HepG2 (cell line): ENCODE data around the gene RPL36AL. TPM values are rescaled to one million over a fixed set of nuclear protein-coding genes. Genes with fewer than 3 reads are reported as not detected.

Source experiments
- CENPX ChIP-seq: sonication (generic); formaldehyde crosslinking; IDR thresholded peaks from 2 replicates; pipeline ENCODE4 v1.9.0; 2021; ENCODE audit warnings: mild to moderate bottlenecking, missing genetic modification reagents, moderate library complexity
- E2F1 ChIP-seq: sonication (generic); formaldehyde crosslinking; IDR thresholded peaks from 2 replicates; pipeline ENCODE4 v1.5.0; 2020; ENCODE audit warnings: missing genetic modification reagents
- FOXM1 ChIP-seq: sonication (generic); formaldehyde crosslinking; IDR thresholded peaks from 2 replicates; pipeline ENCODE4 v1.5.0; 2020; ENCODE audit warnings: missing genetic modification reagents
- GATA4 ChIP-seq: sonication (generic); IDR thresholded peaks from 2 replicates; pipeline ENCODE4 v1.6.1; 2016; ENCODE audit warnings: antibody characterized with exemption, low read depth, borderline replicate concordance
- KAT8 ChIP-seq: IDR thresholded peaks from 2 replicates; pipeline ENCODE4 v1.6.1; 2016; ENCODE audit warnings: missing genetic modification reagents, missing compliant biosample characterization
- KLF11 ChIP-seq: IDR thresholded peaks from 2 replicates; pipeline ENCODE4 v1.6.1; 2016; ENCODE audit warnings: missing compliant biosample characterization
- NCOA1 ChIP-seq: sonication (generic); formaldehyde crosslinking; IDR thresholded peaks from 2 replicates; pipeline ENCODE4 v1.9.0; 2021; ENCODE audit warnings: missing genetic modification reagents
- REL ChIP-seq: sonication (generic); formaldehyde crosslinking; conservative IDR thresholded peaks from 2 replicates; pipeline ENCODE4 v1.8.0; 2022; ENCODE audit warnings: mild to moderate bottlenecking, missing genetic modification reagents, moderate library complexity
- REST ChIP-seq, 2 experiments: IDR thresholded peaks; 2 replicates each; pipeline ENCODE4 v1.6.1; 2011 to 2012; ENCODE audit warnings: low read length in 2 of 2, borderline replicate concordance in 1 of 2, low read depth in 1 of 2, mild to moderate bottlenecking in 1 of 2, moderate library complexity in 1 of 2
- SNRNP70 ChIP-seq: fragments of 200-400 bp; formaldehyde crosslinking; IDR thresholded peaks from 2 replicates; pipeline ENCODE4 v1.6.1; 2017; ENCODE audit warnings: mild to moderate bottlenecking, low read depth, low read length, moderate library complexity
- SP140L ChIP-seq: sonication (generic); formaldehyde crosslinking; IDR thresholded peaks from 2 replicates; pipeline ENCODE4 v1.4.0; 2020; ENCODE audit warnings: missing genetic modification reagents, borderline replicate concordance
- ZBTB38 ChIP-seq: sonication (generic); formaldehyde crosslinking; IDR thresholded peaks from 2 replicates; pipeline ENCODE4 v1.5.1; 2020; ENCODE audit warnings: mild to moderate bottlenecking, missing genetic modification reagents
- ZBTB42 ChIP-seq: sonication (generic); formaldehyde crosslinking; IDR thresholded peaks from 2 replicates; pipeline ENCODE4 v1.5.0; 2020; ENCODE audit warnings: mild to moderate bottlenecking, missing genetic modification reagents
- ZNF781 ChIP-seq: sonication (generic); formaldehyde crosslinking; IDR thresholded peaks from 2 replicates; pipeline ENCODE4 v1.5.1; 2020; ENCODE audit warnings: borderline replicate concordance, mild to moderate bottlenecking, missing genetic modification reagents; ENCODE audit errors: not compliant biosample characterization
- ZNF879 ChIP-seq: sonication (generic); formaldehyde crosslinking; IDR thresholded peaks from 2 replicates; pipeline ENCODE4 v1.8.1; 2023; ENCODE audit warnings: missing genetic modification reagents
- ZNF883 ChIP-seq: sonication (generic); formaldehyde crosslinking; IDR thresholded peaks from 2 replicates; pipeline ENCODE4 v1.5.1; 2020; ENCODE audit warnings: mild to moderate bottlenecking, missing genetic modification reagents; ENCODE audit errors: not compliant biosample characterization
- ZSCAN20 ChIP-seq: sonication (generic); formaldehyde crosslinking; IDR thresholded peaks from 2 replicates; pipeline ENCODE4 v1.4.0; 2020; ENCODE audit warnings: missing genetic modification reagents, mild to moderate bottlenecking, borderline replicate concordance
- ZSCAN31 ChIP-seq: sonication (generic); formaldehyde crosslinking; IDR thresholded peaks from 2 replicates; pipeline ENCODE4 v1.5.0; 2020; ENCODE audit warnings: low read depth, mild to moderate bottlenecking, missing genetic modification reagents
- polyA plus RNA-seq, 8 experiments: library from polyadenylated mRNA; depleted of rRNA in 3 of 8; stranded (reverse) in 7 of 8; unstranded in 1 of 8; fragments of >200 nt; fragmentation: Illumina TruSeq in 4 of 8; extraction: Trizol in 4 of 8; gene quantifications; 2 replicates each; pipeline versions ENCODE4 v1.2.1 to v1.2.3, GENCODE V29; 2011 to 2016; ENCODE audit warnings: low read depth in 4 of 8, missing spikeins in 1 of 8, mixed read lengths in 1 of 8; ENCODE audit not compliant: insufficient read depth in 1 of 8
- total RNA-seq, 5 experiments: library from RNA; depleted of rRNA; stranded (reverse); fragments of >200 nt; fragmentation: Illumina TruSeq; extraction: Trizol; gene quantifications; 2 replicates each; pipeline ENCODE4 v1.2.3, GENCODE V29; 2016; ENCODE audit warnings: low read depth in 1 of 5
- TF ChIP-seq, protein P1 (sequence below): sonication (generic); formaldehyde crosslinking; IDR thresholded peaks from 2 replicates; pipeline ENCODE4 v1.5.0; 2020; ENCODE audit warnings: mild to moderate bottlenecking, missing genetic modification reagents
- TF ChIP-seq, protein P2 (sequence below): sonication (generic); formaldehyde crosslinking; IDR thresholded peaks from 2 replicates; pipeline ENCODE4 v1.4.0; 2020; ENCODE audit warnings: missing genetic modification reagents, borderline replicate concordance

The RPL36AL gene
- total and polyA plus RNA-seq, 2 of the 13 experiments (the other 11 are each of a cell fraction or from before 2014, with no cell fraction given), result 90.0 to 294 TPM

DNA sequence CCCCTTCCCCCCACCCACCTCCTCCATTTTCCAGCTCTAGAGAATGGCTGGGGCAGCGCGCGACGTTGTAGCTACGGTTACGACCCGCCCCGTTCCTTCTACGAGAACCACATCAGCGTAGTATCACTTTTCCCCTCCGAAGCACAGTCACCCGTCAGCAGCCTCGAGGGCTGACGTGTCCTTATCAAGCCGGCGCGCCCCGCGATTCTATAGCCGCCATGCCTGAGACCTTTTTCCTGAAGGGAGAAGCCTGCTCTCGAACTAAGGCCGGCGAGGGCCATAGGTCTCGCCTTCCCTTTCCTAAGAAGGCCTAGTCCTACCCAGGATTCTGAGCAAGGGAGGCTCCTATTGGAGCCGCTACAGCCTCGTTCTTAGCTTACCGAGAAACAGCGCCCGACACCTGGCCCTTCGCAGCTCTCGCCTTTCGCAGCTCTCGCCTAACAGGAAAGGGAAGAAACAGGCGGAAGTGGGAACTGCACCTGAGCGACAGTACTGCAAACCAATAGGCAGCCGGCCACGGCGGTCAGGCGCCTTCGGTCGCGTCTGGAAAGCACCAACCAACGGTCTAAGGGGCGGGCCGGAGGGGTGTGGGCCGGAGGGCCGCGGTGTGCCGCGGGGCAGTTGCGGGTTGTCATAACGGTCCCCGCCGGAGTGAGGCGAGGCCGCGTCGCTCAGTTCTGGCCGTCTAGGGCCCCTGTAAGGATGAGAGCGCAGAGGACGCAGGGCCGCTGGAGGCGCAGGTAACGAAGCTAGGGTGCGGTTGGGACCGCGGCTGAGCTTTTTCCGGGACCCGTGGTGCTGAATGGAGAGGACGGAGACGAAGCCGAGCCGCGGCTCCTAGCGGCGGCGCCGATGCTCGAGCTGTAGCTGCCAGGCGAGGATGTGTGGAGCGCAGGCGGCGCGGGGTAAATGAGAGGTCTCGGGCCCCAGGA is at the start of gene RPL36AL, which contains the start of gene MGAT2 (continued):
- TF ChIP-seq ZNF883 (CRISPR knock-in tag) (peak; percentile 38), ZNF879 (no peak), ZBTB42 (CRISPR knock-in tag) (0 out of 2 replicates have a peak, but pooled peaks have one; percentile 32), ZBTB38 (CRISPR knock-in tag) (peak; percentile 49; the same call in 1 of the 2 replicates), SNRNP70 (no peak), ZNF781 (CRISPR knock-in tag) (peak; percentile 78), FOXM1 (0 out of 2 replicates have a peak, but pooled peaks have one; percentile 12), KAT8 (CRISPR knock-in tag) (peak; percentile 87), E2F1 (peak; percentile 13; the same call in 1 of the 2 replicates), KLF11 (peak; percentile 48; the same call in 1 of the 2 replicates), SP140L (peak; percentile 59; the same call in 1 of the 2 replicates), REST (IDR thresholded peaks at IDR 0.05; ENCODE audit: borderline replicate concordance in 1 of 2, low read depth in 1 of 2, low read length in 2 of 2) (peak in 1 of 2 experiments; percentile 50; a peak in 1 of 4 replicates), ZSCAN20 (CRISPR knock-in tag) (peak; percentile 19; the same call in 1 of the 2 replicates), CENPX (CRISPR knock-in tag) (no peak), NCOA1 (CRISPR knock-in tag) (no peak), REL (CRISPR knock-in tag) (0 out of 2 replicates have a peak, but pooled peaks have one; percentile 8), GATA4 (peak; percentile 74), ZSCAN31 (peak; percentile 71; the same call in 1 of the 2 replicates)
- TF ChIP-seq, protein P1, sequence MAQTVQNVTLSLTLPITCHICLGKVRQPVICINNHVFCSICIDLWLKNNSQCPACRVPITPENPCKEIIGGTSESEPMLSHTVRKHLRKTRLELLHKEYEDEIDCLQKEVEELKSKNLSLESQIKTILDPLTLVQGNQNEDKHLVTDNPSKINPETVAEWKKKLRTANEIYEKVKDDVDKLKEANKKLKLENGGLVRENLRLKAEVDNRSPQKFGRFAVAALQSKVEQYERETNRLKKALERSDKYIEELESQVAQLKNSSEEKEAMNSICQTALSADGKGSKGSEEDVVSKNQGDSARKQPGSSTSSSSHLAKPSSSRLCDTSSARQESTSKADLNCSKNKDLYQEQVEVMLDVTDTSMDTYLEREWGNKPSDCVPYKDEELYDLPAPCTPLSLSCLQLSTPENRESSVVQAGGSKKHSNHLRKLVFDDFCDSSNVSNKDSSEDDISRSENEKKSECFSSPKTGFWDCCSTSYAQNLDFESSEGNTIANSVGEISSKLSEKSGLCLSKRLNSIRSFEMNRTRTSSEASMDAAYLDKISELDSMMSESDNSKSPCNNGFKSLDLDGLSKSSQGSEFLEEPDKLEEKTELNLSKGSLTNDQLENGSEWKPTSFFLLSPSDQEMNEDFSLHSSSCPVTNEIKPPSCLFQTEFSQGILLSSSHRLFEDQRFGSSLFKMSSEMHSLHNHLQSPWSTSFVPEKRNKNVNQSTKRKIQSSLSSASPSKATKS (CRISPR knock-in tag), result no peak
- TF ChIP-seq, protein P2, sequence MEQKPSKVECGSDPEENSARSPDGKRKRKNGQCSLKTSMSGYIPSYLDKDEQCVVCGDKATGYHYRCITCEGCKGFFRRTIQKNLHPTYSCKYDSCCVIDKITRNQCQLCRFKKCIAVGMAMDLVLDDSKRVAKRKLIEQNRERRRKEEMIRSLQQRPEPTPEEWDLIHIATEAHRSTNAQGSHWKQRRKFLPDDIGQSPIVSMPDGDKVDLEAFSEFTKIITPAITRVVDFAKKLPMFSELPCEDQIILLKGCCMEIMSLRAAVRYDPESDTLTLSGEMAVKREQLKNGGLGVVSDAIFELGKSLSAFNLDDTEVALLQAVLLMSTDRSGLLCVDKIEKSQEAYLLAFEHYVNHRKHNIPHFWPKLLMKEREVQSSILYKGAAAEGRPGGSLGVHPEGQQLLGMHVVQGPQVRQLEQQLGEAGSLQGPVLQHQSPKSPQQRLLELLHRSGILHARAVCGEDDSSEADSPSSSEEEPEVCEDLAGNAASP, result no peak; the same call in 1 of the 2 replicates
